K562 (cell line): ENCODE data around the gene TUBA4B. TPM values are rescaled to one million over a fixed set of nuclear protein-coding genes. Genes with fewer than 3 reads are reported as not detected.

Experiments
- ESRRA ChIP-seq: fragments of 450-650 bp; IDR thresholded peaks from 2 replicates; pipeline ENCODE4 v1.6.1; 2014; ENCODE audit warnings: low read depth, mild to moderate bottlenecking, moderate library complexity, borderline replicate concordance
- ETV6 ChIP-seq, 3 experiments: fragments of 150-350 bp in 1 of 3; sonication (generic) in 1 of 3; formaldehyde crosslinking in 1 of 3; IDR thresholded peaks; 2 replicates each; pipeline versions ENCODE4 v1.6.1 to v1.8.0; 2014 to 2022; ENCODE audit warnings: borderline replicate concordance in 2 of 3, low read depth in 2 of 3, antibody characterized with exemption in 1 of 3, low read length in 1 of 3, mild to moderate bottlenecking in 1 of 3, missing genetic modification reagents in 1 of 3
- ILK ChIP-seq: fragments of 450-650 bp; IDR thresholded peaks from 2 replicates; pipeline ENCODE4 v1.6.1; 2016; ENCODE audit warnings: missing genetic modification characterization, low read depth, mild to moderate bottlenecking, missing compliant biosample characterization, moderate library complexity, borderline replicate concordance
- NFIC ChIP-seq: fragments of 450-650 bp; IDR thresholded peaks from 2 replicates; pipeline ENCODE4 v1.6.1; 2017; ENCODE audit warnings: mild to moderate bottlenecking, inconsistent platforms
- RBM17 ChIP-seq: fragments of 200-400 bp; formaldehyde crosslinking; IDR thresholded peaks from 2 replicates; pipeline ENCODE4 v1.6.1; 2017; ENCODE audit warnings: low read depth, mild to moderate bottlenecking, low read length, borderline replicate concordance
- TBP ChIP-seq: optimal IDR thresholded peaks from 2 replicates; pipeline ENCODE3; 2011; ENCODE audit warnings: low read depth, low read length, improper control_type of control experiment
- U2AF2 ChIP-seq: fragments of 200-400 bp; formaldehyde crosslinking; optimal IDR thresholded peaks from 2 replicates; pipeline ENCODE3; 2017; ENCODE audit warnings: low read depth, mild to moderate bottlenecking, low read length
- ZKSCAN8 ChIP-seq: fragments of 200-800 bp; sonication (Bioruptor generic); IDR thresholded peaks from 2 replicates; pipeline ENCODE4 v1.6.1; 2016; ENCODE audit warnings: missing genetic modification characterization, missing compliant biosample characterization
- polyA plus RNA-seq, 8 experiments: library from polyadenylated mRNA; depleted of rRNA in 4 of 8; stranded (reverse) in 5 of 8; unstranded in 3 of 8; fragments of >200 nt; fragmentation: Nextera tagmentation in 2 of 8; fragmentation: Illumina TruSeq in 1 of 8; extraction: Ambion mirVana in 2 of 8; extraction: Trizol in 1 of 8; gene quantifications; 2 replicates each; pipeline versions ENCODE4 v1.2.1 to v1.2.3, GENCODE V29; 2011 to 2014; ENCODE audit warnings: inconsistent platforms in 1 of 8, missing spikeins in 1 of 8
- total RNA-seq, 7 experiments: library from RNA; depleted of rRNA in 6 of 7; stranded (reverse); fragments of >200 nt in 6 of 7; fragmentation: Illumina TruSeq in 2 of 7; extraction: Trizol in 2 of 7; gene quantifications; 2 replicates each; pipeline versions ENCODE4 v1.2.1 to v1.2.3, GENCODE V29; 2011 to 2021; ENCODE audit warnings: low replicate concordance in 1 of 7
- TF ChIP-seq, protein P1 (sequence below): conservative IDR thresholded peaks from 2 replicates; pipeline ENCODE4 v1.6.1; 2011; ENCODE audit warnings: low read depth, mild to moderate bottlenecking, low read length; ENCODE audit not compliant: control insufficient read depth
- TF ChIP-seq, protein P2 (sequence below): IDR thresholded peaks from 3 replicates; pipeline ENCODE4 v1.6.1; 2011; ENCODE audit warnings: borderline replicate concordance, mild to moderate bottlenecking; ENCODE audit not compliant: insufficient read length, insufficient read depth
- TF ChIP-seq, protein P3 (sequence below), 2 experiments: fragments of 450-650 bp in 1 of 2; sonication (generic) in 1 of 2; formaldehyde crosslinking in 1 of 2; IDR thresholded peaks; 2 replicates each; pipeline versions ENCODE4 v1.7.1 to v1.9.0; 2016 to 2022; ENCODE audit warnings: inconsistent platforms in 1 of 2, mild to moderate bottlenecking in 1 of 2, missing genetic modification reagents in 1 of 2
- TF ChIP-seq, protein P4 (sequence below): sonication (generic); formaldehyde crosslinking; IDR thresholded peaks from 2 replicates; pipeline ENCODE4 v1.8.0; 2022; ENCODE audit warnings: mild to moderate bottlenecking, low read depth, missing genetic modification reagents

The TUBA4B gene
- total and polyA plus RNA-seq, 9 of the 15 experiments (the other 6 are each of a cell fraction or from before 2014, with no cell fraction given) = 0.04 TPM; not detected in 8

DNA sequence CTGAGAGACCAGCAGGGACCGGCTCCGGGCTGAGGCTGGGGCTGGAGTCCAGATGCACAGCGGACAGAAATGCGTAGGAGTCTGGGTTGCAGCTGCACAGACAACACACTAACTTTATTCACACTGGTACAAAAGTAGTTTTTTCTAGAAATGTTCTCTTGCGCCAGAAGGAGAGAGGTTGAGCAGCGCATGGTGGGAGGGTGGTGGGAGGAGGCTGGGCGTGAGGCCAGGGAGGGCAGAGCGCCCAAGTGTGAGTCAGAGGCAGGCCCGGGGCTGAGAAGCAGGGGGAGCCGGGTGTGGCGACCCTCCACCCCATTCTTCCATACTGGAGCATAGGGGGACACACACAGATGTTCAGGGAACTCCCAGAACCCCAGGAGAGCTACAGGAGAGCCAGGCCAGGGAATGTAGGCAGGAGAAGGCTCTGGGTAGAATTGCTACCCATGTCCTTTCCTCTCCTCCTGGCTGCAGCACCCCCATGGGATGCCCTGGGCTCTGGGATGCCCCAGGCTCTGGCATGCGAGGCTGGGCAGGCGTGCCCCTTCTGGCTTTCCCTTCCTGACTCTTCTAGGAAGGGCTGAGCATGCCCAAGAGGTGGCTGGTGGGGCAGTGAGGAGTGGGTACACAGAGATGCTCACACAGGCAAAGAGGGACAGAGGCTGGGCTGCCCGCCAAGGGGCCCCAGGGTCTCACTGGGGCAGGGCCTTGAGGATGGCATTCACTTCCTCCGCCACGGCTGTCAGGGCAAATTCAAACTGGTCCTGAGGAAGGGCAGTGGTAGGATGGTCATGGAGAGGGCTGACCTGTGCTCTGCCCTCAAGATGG lies 36.7 kb downstream of the TUBA4B start (continued):
- TF ChIP-seq, protein P1, sequence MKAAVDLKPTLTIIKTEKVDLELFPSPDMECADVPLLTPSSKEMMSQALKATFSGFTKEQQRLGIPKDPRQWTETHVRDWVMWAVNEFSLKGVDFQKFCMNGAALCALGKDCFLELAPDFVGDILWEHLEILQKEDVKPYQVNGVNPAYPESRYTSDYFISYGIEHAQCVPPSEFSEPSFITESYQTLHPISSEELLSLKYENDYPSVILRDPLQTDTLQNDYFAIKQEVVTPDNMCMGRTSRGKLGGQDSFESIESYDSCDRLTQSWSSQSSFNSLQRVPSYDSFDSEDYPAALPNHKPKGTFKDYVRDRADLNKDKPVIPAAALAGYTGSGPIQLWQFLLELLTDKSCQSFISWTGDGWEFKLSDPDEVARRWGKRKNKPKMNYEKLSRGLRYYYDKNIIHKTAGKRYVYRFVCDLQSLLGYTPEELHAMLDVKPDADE = no peak
- no peak for TF ChIP-seq ZKSCAN8 (CRISPR knock-in tag)
- TF ChIP-seq ESRRA = no peak
- no peak for TF ChIP-seq ETV6 (IDR thresholded peaks at IDR 0.05; ENCODE audit: borderline replicate concordance in 1 of 2, low read depth in 2 of 2, low read length in 1 of 2)
- no peak for TF ChIP-seq ETV6 (CRISPR knock-in tag; IDR thresholded peaks at IDR 0.05; ENCODE audit: borderline replicate concordance)
- TF ChIP-seq, protein P2, sequence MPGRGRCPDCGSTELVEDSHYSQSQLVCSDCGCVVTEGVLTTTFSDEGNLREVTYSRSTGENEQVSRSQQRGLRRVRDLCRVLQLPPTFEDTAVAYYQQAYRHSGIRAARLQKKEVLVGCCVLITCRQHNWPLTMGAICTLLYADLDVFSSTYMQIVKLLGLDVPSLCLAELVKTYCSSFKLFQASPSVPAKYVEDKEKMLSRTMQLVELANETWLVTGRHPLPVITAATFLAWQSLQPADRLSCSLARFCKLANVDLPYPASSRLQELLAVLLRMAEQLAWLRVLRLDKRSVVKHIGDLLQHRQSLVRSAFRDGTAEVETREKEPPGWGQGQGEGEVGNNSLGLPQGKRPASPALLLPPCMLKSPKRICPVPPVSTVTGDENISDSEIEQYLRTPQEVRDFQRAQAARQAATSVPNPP = no peak
- TF ChIP-seq, protein P3, sequence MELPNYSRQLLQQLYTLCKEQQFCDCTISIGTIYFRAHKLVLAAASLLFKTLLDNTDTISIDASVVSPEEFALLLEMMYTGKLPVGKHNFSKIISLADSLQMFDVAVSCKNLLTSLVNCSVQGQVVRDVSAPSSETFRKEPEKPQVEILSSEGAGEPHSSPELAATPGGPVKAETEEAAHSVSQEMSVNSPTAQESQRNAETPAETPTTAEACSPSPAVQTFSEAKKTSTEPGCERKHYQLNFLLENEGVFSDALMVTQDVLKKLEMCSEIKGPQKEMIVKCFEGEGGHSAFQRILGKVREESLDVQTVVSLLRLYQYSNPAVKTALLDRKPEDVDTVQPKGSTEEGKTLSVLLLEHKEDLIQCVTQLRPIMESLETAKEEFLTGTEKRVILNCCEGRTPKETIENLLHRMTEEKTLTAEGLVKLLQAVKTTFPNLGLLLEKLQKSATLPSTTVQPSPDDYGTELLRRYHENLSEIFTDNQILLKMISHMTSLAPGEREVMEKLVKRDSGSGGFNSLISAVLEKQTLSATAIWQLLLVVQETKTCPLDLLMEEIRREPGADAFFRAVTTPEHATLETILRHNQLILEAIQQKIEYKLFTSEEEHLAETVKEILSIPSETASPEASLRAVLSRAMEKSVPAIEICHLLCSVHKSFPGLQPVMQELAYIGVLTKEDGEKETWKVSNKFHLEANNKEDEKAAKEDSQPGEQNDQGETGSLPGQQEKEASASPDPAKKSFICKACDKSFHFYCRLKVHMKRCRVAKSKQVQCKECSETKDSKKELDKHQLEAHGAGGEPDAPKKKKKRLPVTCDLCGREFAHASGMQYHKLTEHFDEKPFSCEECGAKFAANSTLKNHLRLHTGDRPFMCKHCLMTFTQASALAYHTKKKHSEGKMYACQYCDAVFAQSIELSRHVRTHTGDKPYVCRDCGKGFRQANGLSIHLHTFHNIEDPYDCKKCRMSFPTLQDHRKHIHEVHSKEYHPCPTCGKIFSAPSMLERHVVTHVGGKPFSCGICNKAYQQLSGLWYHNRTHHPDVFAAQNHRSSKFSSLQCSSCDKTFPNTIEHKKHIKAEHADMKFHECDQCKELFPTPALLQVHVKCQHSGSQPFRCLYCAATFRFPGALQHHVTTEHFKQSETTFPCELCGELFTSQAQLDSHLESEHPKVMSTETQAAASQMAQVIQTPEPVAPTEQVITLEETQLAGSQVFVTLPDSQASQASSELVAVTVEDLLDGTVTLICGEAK (IDR thresholded peaks at IDR 0.05) = peak; percentile 58
- TF ChIP-seq, protein P3 (CRISPR knock-in tag; IDR thresholded peaks at IDR 0.05) = no peak
- TF ChIP-seq RBM17 = no peak
- TF ChIP-seq, protein P4, sequence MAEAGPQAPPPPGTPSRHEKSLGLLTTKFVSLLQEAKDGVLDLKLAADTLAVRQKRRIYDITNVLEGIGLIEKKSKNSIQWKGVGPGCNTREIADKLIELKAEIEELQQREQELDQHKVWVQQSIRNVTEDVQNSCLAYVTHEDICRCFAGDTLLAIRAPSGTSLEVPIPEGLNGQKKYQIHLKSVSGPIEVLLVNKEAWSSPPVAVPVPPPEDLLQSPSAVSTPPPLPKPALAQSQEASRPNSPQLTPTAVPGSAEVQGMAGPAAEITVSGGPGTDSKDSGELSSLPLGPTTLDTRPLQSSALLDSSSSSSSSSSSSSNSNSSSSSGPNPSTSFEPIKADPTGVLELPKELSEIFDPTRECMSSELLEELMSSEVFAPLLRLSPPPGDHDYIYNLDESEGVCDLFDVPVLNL = no peak
- no peak for TF ChIP-seq U2AF2
- TF ChIP-seq ILK (tag) = no peak
- no peak for TF ChIP-seq TBP
- TF ChIP-seq NFIC = peak; percentile 63
